Stimulated activated naive CD4-positive, alpha-beta T cell treated with Interleukin-2 at 50 U/mL for 16 hours (primary cell): ENCODE data around the gene KIF25.
"Not testable (repeated sequence)": the region's sequence is repeated elsewhere in the genome, so short reads cannot be mapped to it uniquely, and the experiment has no call there.

Source experiments
- DNase-seq: peaks from one replicate; lab custom pipeline; 2025; lab: John Stamatoyannopoulos, UW

KIF25 gene

GRCh38 chr6:167995731-167996151 is 1.7 kb upstream of the KIF25 start:
- no peak for DNase-seq

GRCh38 chr6:167996424-167997199 is 859 bp upstream of the KIF25 start:
- DNase-seq: no peak

GRCh38 chr6:167998215-167998614 is 744 bp downstream of the KIF25 start:
- no peak for DNase-seq

GRCh38 chr6:168000198-168001028 is 2.9 kb downstream of the KIF25 start:
- DNase-seq: no peak

GRCh38 chr6:168001029-168001332 is 3.5 kb downstream of the KIF25 start:
- DNase-seq: no peak

GRCh38 chr6:168001514-168001913 is 4.0 kb downstream of the KIF25 start:
- DNase-seq: not testable (repeated sequence)

- no peak for DNase-seq
Measured at GRCh38 chr6:168002804-168003203, 5.3 kb downstream of the KIF25 start.

- no peak for DNase-seq
Measured at GRCh38 chr6:168004023-168004422, 6.6 kb downstream of the KIF25 start.

GRCh38 chr6:168004945-168005344 is 7.5 kb downstream of the KIF25 start:
- DNase-seq: no peak

GRCh38 chr6:168005796-168006195 is 8.3 kb downstream of the KIF25 start:
- no peak for DNase-seq

- DNase-seq: no peak
Measured at GRCh38 chr6:168007592-168008338, 10.3 kb downstream of the KIF25 start.

GRCh38 chr6:168009331-168009730 is 11.9 kb downstream of the KIF25 start:
- DNase-seq: no peak

- no peak for DNase-seq
Measured at GRCh38 chr6:168011291-168011690, 13.8 kb downstream of the KIF25 start.

- no peak for DNase-seq
Measured at GRCh38 chr6:168012431-168013249, 15.2 kb downstream of the KIF25 start.

GRCh38 chr6:168013250-168013915 is 15.9 kb downstream of the KIF25 start:
- no peak for DNase-seq

GRCh38 chr6:168014428-168014827 is 17.0 kb downstream of the KIF25 start:
- DNase-seq: no peak

GRCh38 chr6:168015009-168015408 is 17.5 kb downstream of the KIF25 start:
- DNase-seq: no peak

- DNase-seq: no peak
Measured at GRCh38 chr6:168015482-168016175, 18.2 kb downstream of the KIF25 start.

- DNase-seq: no peak
Measured at GRCh38 chr6:168016176-168016620, 18.7 kb downstream of the KIF25 start.

GRCh38 chr6:168016721-168017525 is 19.5 kb downstream of the KIF25 start:
- DNase-seq: no peak
